Gastroesophageal sphincter (tissue), 4 donors: Measurements from ENCODE around the gene DLGAP4. TPM values are rescaled to one million over a fixed set of nuclear protein-coding genes. Genes with fewer than 3 reads are reported as not detected.
"Not testable (repeated sequence)": the region's sequence is repeated elsewhere in the genome, so short reads cannot be mapped to it uniquely, and the experiment has no call there.

Source experiments
- ATAC-seq: fragments of 150-250 bp; one replicate; pipeline ENCODE4 v1.9.1; 2016; ENCODE audit warnings: mild to moderate bottlenecking, moderate library complexity
- H3K27ac ChIP-seq, 4 donors: fragments of 200-600 bp; sonication (generic) in 3 of 4; 1 replicate in 3 of 4; 2 replicates in 1 of 4; pipeline ENCODE4 v1.5.1; 2016 to 2019
- H3K27me3 ChIP-seq: fragments of 200-600 bp; sonication (generic); one replicate; pipeline ENCODE4 v1.5.1; 2019
- H3K36me3 ChIP-seq, 2 donors: fragments of 200-600 bp; sonication (generic); one replicate each; pipeline ENCODE4 v1.5.1; 2019; ENCODE audit warnings: control low read depth in 1 of 2
- H3K4me1 ChIP-seq, 3 donors: fragments of 200-600 bp; sonication (generic); 1 replicate in 2 of 3; 2 replicates in 1 of 3; pipeline ENCODE4 v1.5.1; 2016 to 2019; ENCODE audit warnings: control low read depth in 2 of 3
- H3K4me3 ChIP-seq, 2 donors: fragments of 200-600 bp; sonication (generic); one replicate each; pipeline ENCODE4 v1.5.1; 2019; ENCODE audit warnings: mild to moderate bottlenecking in 1 of 2, moderate library complexity in 1 of 2
- H3K9me3 ChIP-seq, 3 donors: fragments of 200-600 bp; sonication (generic); one replicate each; pipeline ENCODE4 v1.5.1; 2017 to 2019; ENCODE audit warnings: control low read depth in 2 of 3
- EP300 ChIP-seq: sonication (generic); formaldehyde crosslinking; IDR thresholded peaks from one replicate; pipeline ENCODE4 v1.6.1; 2017; ENCODE audit warnings: antibody characterized with exemption, mild to moderate bottlenecking
- POLR2A ChIP-seq, 2 donors: fragments of 450-650 bp; IDR thresholded peaks; one replicate each; pipeline ENCODE4 v1.6.1; 2017; ENCODE audit warnings: antibody characterized with exemption in 2 of 2, mild to moderate bottlenecking in 2 of 2, moderate library complexity in 1 of 2
- POLR2AphosphoS5 ChIP-seq: sonication (generic); formaldehyde crosslinking; IDR thresholded peaks from one replicate; pipeline ENCODE4 v1.6.1; 2017; ENCODE audit warnings: antibody characterized with exemption
- WGBS, 2 donors: methylation state at CpG; one replicate each; pipeline ENCODE4 v1.1.5; 2018; ENCODE audit warnings: low coverage in 1 of 2; 5-methylcytosine and 5-hydroxymethylcytosine counted together
- total RNA-seq, 4 donors: library from RNA; depleted of rRNA; stranded (reverse); fragments of >200 nt; gene quantifications; one replicate each; pipeline ENCODE4 v1.1.0, GENCODE V29; 2016
- TF ChIP-seq, protein P1 (sequence below), 4 experiments: fragments of 200-600 bp in 2 of 4; fragments of 450-650 bp in 2 of 4; sonication (generic) in 1 of 4; IDR thresholded peaks; one replicate each; pipeline ENCODE4 v1.5.1; 2017 to 2019; ENCODE audit warnings: antibody characterized with exemption in 4 of 4, mild to moderate bottlenecking in 2 of 4, moderate library complexity in 2 of 4

The DLGAP4 gene
- total RNA-seq, 4 donors from 2014 or later = 35.5 to 76.1 (median 42.2) TPM

DNA sequence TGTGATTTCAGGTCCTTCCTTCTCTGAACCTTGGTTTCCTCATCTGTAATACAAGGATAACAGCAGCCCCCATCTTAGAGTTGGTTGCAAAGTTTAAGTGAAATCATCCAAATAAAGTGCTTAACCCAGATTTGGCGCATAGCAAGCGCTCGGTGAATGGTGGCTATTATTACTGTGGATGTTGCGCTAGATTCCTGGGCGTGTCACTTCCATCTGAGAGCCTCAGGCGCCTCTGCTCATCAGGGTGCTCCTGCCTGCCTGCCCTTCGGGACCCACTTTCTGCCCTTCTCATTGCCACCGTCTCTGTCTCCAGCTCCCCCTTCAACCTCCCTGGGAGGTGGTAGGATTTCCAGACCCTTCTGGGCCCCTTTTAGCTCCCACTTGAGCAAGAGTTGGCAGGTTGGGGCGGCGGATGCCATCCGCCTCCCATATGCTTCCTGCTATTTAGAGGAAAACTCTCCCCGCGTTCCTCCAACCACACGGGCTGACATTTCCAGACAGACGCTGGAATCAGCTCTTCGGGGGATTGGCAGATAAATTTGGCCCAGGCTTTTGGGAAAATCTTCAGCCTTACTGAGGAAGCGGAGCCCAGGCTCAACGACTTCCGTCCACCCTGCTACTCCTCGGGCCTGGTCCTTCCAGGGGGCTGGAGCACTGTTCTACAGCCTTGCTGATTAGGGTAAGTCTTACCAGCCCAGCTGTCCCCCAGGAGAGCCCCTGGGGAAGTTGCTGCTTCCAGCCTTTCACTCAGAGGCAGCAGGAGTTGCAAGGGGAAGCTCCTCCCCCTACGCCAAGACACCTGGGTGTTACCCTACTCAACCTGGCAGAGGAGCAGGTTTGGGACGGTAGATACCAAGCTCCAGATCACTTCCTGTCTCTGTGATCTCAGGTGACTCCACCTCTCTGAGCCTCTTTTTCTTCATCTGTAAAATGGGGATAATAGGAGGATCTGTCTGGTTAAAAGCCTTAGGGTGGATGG lies 71.5 kb downstream of the DLGAP4 start:
- H3K4me3 ChIP-seq = no peak overlapping the region
- H3K27me3 ChIP-seq = peaks cover 73% of the 10 kb centered on the region
- H3K4me1 ChIP-seq = no peaks in the 10 kb centered on the region
- WGBS, 2 donors = 53 to 57% methylated on average over 2 of the region's 22 CpGs
- no peak overlapping the region for H3K27ac ChIP-seq
- H3K9me3 ChIP-seq = peaks cover 0 to 9% (median 0%) of the 10 kb centered on the region in 3 donors
- TF ChIP-seq, protein P1, sequence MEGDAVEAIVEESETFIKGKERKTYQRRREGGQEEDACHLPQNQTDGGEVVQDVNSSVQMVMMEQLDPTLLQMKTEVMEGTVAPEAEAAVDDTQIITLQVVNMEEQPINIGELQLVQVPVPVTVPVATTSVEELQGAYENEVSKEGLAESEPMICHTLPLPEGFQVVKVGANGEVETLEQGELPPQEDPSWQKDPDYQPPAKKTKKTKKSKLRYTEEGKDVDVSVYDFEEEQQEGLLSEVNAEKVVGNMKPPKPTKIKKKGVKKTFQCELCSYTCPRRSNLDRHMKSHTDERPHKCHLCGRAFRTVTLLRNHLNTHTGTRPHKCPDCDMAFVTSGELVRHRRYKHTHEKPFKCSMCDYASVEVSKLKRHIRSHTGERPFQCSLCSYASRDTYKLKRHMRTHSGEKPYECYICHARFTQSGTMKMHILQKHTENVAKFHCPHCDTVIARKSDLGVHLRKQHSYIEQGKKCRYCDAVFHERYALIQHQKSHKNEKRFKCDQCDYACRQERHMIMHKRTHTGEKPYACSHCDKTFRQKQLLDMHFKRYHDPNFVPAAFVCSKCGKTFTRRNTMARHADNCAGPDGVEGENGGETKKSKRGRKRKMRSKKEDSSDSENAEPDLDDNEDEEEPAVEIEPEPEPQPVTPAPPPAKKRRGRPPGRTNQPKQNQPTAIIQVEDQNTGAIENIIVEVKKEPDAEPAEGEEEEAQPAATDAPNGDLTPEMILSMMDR (IDR thresholded peaks at IDR 0.05) = no peak
- TF ChIP-seq EP300 (no peak), POLR2A (IDR thresholded peaks at IDR 0.05) (no peak), POLR2AphosphoS5 (no peak)
- no peak for ATAC-seq
- no peaks in the 10 kb centered on the region for H3K36me3 ChIP-seq

GRCh38 chr20:36378686-36379085 lies 72.5 kb downstream of the DLGAP4 start:
- ATAC-seq = no peak
- WGBS, 2 donors = 74 to 80% methylated on average over 1 to 5 of the region's 9 CpGs
- no peak for TF ChIP-seq EP300
- TF ChIP-seq POLR2A (IDR thresholded peaks at IDR 0.05) = no peak
- TF ChIP-seq, protein P1 (IDR thresholded peaks at IDR 0.05) = no peak
- no peak for TF ChIP-seq POLR2AphosphoS5
- Histone ChIP-seq H3K4me3 (no peak overlapping the region), H3K36me3 (no peaks in the 10 kb centered on the region), H3K9me3 (peaks cover 0 to 9% (median 0%) of the 10 kb centered on the region in 3 donors), H3K4me1 (no peaks in the 10 kb centered on the region), H3K27ac (no peak overlapping the region), H3K27me3 (peaks cover 72% of the 10 kb centered on the region)

- WGBS, 2 donors = 88 to 100% methylated on average over 1 of the region's 1 CpG
Observed at GRCh38 chr20:36379914-36380313, 73.8 kb downstream of the DLGAP4 start.

GRCh38 chr20:36384022-36384619 lies 78.0 kb downstream of the DLGAP4 start:
- no peak for ATAC-seq
- WGBS, 2 donors = 0 to 8% methylated on average over 3 to 6 of the region's 6 CpGs

More at GRCh38 chr20:36379914-36380313, 73.8 kb downstream of the DLGAP4 start:
- not testable (repeated sequence) for H3K27ac ChIP-seq, ATAC-seq, H3K4me3 ChIP-seq, H3K9me3 ChIP-seq, H3K4me1 ChIP-seq, H3K36me3 ChIP-seq
- H3K27me3 ChIP-seq = peaks cover 64% of the 10 kb centered on the region

DNA sequence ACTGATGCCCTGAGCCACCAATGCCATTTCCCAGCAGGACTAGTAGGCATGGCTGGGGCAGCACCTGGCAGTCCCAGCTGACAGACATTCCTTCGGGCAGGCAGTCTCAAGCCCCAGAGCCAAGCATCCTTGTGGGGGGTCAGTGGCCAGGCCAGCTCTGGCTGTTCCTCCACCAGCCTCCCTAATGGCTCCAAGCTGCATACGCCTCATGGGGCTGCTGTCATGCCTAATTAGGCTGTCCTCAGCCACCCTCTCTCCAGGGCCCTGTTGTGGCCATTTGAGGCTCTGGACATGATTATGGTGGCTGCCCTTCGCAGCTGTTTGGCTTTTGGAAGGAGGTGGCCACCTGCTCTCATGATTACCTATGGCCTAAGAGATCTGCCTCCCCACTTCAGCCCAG lies 79.4 kb downstream of the DLGAP4 start:
- H3K27ac ChIP-seq = no peak overlapping the region
- no peaks in the 10 kb centered on the region for H3K36me3 ChIP-seq
- H3K27me3 ChIP-seq = peaks cover 35% of the 10 kb centered on the region
- H3K4me3 ChIP-seq = no peak overlapping the region
- peaks cover 0 to 8% (median 0%) of the 10 kb centered on the region in 3 donors for H3K9me3 ChIP-seq
- WGBS, 2 donors = 80% methylated on average over 1 of the region's 3 CpGs; no CpG with 5 or more reads in 1 of the 2 donors
- no peaks in the 10 kb centered on the region for H3K4me1 ChIP-seq
- TF ChIP-seq POLR2A (IDR thresholded peaks at IDR 0.05) (no peak), EP300 (no peak), POLR2AphosphoS5 (no peak)
- TF ChIP-seq, protein P1 (IDR thresholded peaks at IDR 0.05) = no peak
- no peak for ATAC-seq

More at GRCh38 chr20:36384022-36384619, 78.0 kb downstream of the DLGAP4 start:
- H3K36me3 ChIP-seq = no peaks in the 10 kb centered on the region
- H3K9me3 ChIP-seq = peaks cover 0 to 9% (median 0%) of the 10 kb centered on the region in 3 donors
- no peak overlapping the region for H3K4me3 ChIP-seq
- H3K4me1 ChIP-seq = no peaks in the 10 kb centered on the region
- peaks cover 34% of the 10 kb centered on the region for H3K27me3 ChIP-seq
- no peak overlapping the region for H3K27ac ChIP-seq
- TF ChIP-seq, protein P1 (IDR thresholded peaks at IDR 0.05) = no peak
- TF ChIP-seq EP300 = no peak
- TF ChIP-seq POLR2AphosphoS5 = no peak
- no peak for TF ChIP-seq POLR2A (IDR thresholded peaks at IDR 0.05)
